Measurements from ENCODE around the gene ACAP1.

DNA sequence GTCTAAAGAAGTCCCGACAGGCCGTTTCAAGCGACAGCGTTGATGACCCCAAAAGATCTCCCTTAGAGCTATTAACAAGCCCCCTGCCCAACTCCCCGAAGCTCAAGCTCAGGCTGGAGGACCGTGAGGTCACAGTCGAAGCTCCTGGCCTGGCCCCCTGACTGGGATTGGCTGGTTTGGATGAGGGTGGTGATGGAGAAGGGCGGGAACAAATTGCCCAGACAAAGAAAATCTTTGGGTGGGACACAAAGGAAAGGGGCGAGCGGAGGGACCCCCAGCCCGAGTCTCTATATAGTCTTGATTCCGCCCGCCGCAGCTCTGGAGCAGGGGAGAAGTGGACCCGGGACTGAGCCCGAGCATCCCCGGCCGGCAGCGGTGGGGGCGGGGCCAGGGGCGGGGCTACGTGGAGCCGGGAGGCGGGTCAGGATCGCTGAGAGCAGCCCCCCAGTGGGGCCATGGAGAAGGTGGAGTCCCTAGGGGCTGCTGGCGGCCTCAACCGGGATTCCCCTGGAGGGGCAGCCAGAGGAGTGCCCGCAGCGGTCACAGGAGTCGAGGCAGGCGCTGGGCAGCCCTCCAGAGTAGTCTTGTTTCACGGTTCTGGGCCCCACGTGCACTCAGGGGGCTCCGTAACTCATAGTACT lies 6.2 kb upstream of the ACAP1 start:
- TF ChIP-seq, protein P1, sequence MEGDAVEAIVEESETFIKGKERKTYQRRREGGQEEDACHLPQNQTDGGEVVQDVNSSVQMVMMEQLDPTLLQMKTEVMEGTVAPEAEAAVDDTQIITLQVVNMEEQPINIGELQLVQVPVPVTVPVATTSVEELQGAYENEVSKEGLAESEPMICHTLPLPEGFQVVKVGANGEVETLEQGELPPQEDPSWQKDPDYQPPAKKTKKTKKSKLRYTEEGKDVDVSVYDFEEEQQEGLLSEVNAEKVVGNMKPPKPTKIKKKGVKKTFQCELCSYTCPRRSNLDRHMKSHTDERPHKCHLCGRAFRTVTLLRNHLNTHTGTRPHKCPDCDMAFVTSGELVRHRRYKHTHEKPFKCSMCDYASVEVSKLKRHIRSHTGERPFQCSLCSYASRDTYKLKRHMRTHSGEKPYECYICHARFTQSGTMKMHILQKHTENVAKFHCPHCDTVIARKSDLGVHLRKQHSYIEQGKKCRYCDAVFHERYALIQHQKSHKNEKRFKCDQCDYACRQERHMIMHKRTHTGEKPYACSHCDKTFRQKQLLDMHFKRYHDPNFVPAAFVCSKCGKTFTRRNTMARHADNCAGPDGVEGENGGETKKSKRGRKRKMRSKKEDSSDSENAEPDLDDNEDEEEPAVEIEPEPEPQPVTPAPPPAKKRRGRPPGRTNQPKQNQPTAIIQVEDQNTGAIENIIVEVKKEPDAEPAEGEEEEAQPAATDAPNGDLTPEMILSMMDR (conservative IDR thresholded peaks at IDR 0.05): no peak
- no peak for TF ChIP-seq ZFX (IDR thresholded peaks at IDR 0.05)
